Thoracic aorta (tissue), 2 donors: ENCODE measurements around the gene SF1. TPM values are rescaled to one million over a fixed set of nuclear protein-coding genes. Genes with fewer than 3 reads are reported as not detected.
A peak's percentile ranks its signal among the peaks of the same experiment; 100 is the strongest.

Experiments
- ATAC-seq: fragments of 150-250 bp; one replicate; pipeline ENCODE4 v1.8.0; 2017; ENCODE audit warnings: low read depth; ENCODE audit not compliant: insufficient number of reproducible peaks, low FRiP score
- DNase-seq: peaks from one replicate; pipeline ENCODE4 v3.0.0-alpha.2; 2020; ENCODE audit warnings: low spot score
- H3K27ac ChIP-seq, 2 donors: fragments of 200-600 bp; sonication (generic); 1 replicate in 1 of 2; 2 replicates in 1 of 2; pipeline ENCODE4 v1.5.1; 2016; ENCODE audit warnings: mild to moderate bottlenecking in 2 of 2, moderate library complexity in 2 of 2
- H3K27me3 ChIP-seq: fragments of 200-600 bp; sonication (generic); replicated peaks from 2 replicates; pipeline ENCODE4 v1.6.0; 2016; ENCODE audit warnings: mild to moderate bottlenecking; ENCODE audit not compliant: insufficient read depth
- H3K36me3 ChIP-seq: fragments of 200-600 bp; sonication (generic); one replicate; pipeline ENCODE4 v1.5.1; 2016
- H3K4me1 ChIP-seq, 2 donors: fragments of 200-600 bp; sonication (generic); 1 replicate in 1 of 2; 2 replicates in 1 of 2; pipeline versions ENCODE4 v1.5.1 to v1.6.0; 2016; ENCODE audit warnings: low read depth in 2 of 2, mild to moderate bottlenecking in 1 of 2; ENCODE audit not compliant: control insufficient read depth in 1 of 2
- H3K4me3 ChIP-seq: fragments of 200-600 bp; sonication (generic); 2 replicates; pipeline ENCODE4 v1.5.1; 2016; ENCODE audit warnings: mild to moderate bottlenecking
- H3K9me3 ChIP-seq: fragments of 200-600 bp; sonication (generic); 2 replicates; pipeline ENCODE4 v1.5.1; 2016
- CTCF ChIP-seq: fragments of 200-600 bp; sonication (generic); IDR thresholded peaks from one replicate; pipeline ENCODE4 v1.5.1; 2019; ENCODE audit warnings: antibody characterized with exemption
- total RNA-seq, 2 donors: library from RNA; depleted of rRNA; stranded (reverse); fragments of >200 nt; gene quantifications; one replicate each; pipeline versions ENCODE4 v1.1.0 to v1.2.3, GENCODE V29; 2016

Gene SF1
- total RNA-seq, 2 donors from 2014 or later = 250 to 512 TPM

GRCh38 chr11:64803158-64803845, 25.0 kb upstream of the SF1 start, which contains the start of gene MAP4K2:
MAP4K2 (minus strand) TSS chr11:64803214; CDS start chr11:64803149, 65 bp downstream.
- peak; percentile 78 for DNase-seq
- Histone ChIP-seq H3K36me3 (peaks cover 15% of the 10 kb centered on the region), H3K4me1 (peaks cover 21 to 27% of the 10 kb centered on the region in 2 donors), H3K27ac (peak within 1 kb of the TSS; percentile 86 to 88), H3K27me3 (no peaks in the 10 kb centered on the region), H3K9me3 (no peaks in the 10 kb centered on the region), H3K4me3 (peak within 1 kb of the TSS; percentile 81)
- TF ChIP-seq CTCF = peak; percentile 12
- ATAC-seq = peak; percentile 64

DNA sequence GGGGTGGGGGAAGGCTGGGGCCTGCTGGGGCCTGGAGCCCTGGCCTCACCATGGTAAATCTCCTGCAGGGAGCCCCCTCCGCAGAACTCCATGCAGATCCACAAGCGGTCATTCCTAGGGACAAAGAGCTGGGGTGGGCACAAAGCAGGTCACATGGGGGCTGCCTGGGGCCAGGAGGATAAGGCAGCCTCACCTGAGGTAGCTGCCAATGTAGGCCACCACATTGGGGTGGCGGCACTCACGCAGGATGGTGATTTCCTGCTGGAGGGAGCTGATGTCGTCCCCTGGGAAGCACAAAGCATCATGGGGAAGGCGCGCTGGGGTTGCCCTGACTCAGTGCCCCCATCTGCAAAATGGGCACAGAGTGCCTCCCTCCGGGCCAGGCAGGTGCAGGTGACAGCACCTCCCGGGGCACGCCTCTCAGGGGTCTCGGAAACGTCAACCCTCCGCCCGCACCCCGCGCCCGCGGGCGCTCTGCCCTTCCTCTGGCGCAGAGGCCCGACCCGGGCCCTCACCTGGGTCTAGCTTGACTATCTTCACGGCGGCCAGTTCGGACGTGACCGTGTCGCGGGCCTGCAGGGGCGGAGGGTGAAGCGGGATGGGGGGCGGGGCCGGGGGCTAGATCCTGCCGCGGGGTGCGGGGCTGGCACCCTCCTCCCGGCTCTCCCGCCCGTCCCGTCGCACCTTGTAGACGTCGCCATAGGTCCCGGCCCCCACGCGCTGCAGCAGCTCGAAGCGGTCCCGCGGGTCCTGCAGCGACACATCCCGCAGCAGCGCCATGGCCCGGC, 24.2 kb upstream of the SF1 start:
- TF ChIP-seq CTCF = no peak
- DNase-seq = no peak
- Histone ChIP-seq H3K4me1 (peaks cover 21 to 27% of the 10 kb centered on the region in 2 donors), H3K9me3 (no peaks in the 10 kb centered on the region), H3K27me3 (no peaks in the 10 kb centered on the region), H3K36me3 (peaks cover 15% of the 10 kb centered on the region), H3K27ac (peak overlapping the region; percentile 68 to 75), H3K4me3 (peak overlapping the region; percentile 81)
- no peak for ATAC-seq

DNA sequence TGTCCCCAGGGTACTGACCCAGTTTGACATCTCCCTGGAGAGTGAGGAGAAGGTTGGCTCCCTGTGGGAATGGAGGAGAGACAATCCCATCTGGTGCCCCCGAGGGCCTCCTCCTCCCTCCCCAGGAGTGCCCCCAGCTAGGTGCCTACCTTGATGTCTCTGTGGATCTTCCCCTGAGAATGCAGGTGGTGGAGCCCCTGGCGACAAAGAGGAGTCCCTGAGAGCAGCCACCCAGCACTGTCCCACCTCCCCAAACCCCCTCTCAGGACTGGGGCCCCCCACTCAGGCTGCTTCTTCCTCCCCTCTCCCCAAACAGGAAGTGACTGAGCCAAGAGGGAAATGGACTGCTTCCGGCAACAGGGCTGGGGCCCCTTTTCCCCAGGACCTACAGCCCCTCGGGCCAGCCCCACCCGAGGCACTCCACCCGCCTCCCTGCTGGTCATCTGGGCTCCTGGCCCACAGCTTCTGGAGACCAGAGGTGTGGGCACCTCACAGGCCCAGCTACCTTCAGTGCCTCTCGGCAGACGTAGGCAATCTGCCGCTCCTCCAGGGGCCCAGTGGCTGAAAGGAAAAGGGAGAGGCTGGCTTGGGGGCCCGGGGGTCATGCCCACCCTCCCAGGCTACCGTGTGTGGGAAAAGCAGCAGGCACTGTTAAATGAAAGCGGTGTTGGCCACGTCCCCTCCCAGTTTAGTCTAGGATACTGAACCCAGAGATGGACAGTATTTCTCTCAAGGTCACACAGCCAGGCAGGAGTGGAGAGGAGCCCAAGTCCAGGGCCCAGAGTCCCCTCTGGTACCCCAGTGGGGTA, 23.4 kb upstream of the SF1 start:
- ATAC-seq = no peak
- Histone ChIP-seq H3K4me3 (peak overlapping the region; percentile 81), H3K27me3 (no peaks in the 10 kb centered on the region), H3K36me3 (peaks cover 9% of the 10 kb centered on the region), H3K27ac (peak overlapping the region; percentile 68 to 75), H3K4me1 (peaks cover 21 to 27% of the 10 kb centered on the region in 2 donors), H3K9me3 (no peaks in the 10 kb centered on the region)
- no peak for DNase-seq
- no peak for TF ChIP-seq CTCF

DNA sequence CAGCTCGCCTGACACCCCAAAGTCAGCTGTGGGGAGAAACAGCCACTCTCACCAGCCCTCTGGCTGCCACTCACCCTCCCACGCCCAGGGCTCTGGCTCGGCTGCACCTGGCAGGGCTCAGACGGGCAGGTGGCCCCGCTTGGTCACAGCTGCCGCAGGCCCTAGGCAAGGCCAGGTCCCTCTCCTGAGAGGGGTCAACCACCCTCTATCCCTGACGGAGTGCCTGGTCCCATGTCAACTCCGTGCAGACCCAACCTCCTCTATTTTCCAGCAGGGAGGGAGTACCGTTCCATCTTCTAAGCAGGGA, 22.8 kb upstream of the SF1 start:
- Histone ChIP-seq H3K9me3 (no peaks in the 10 kb centered on the region), H3K4me3 (no peak overlapping the region), H3K27ac (peak overlapping the region; percentile 68 to 75), H3K36me3 (peaks cover 9% of the 10 kb centered on the region), H3K27me3 (no peaks in the 10 kb centered on the region), H3K4me1 (peaks cover 21 to 27% of the 10 kb centered on the region in 2 donors)
- no peak for ATAC-seq
- DNase-seq = no peak
- TF ChIP-seq CTCF = no peak
